T-helper 1 cell (primary cell): Measurements from ENCODE around the gene PRRG4.
"Not testable (repeated sequence)": the region's sequence is repeated elsewhere in the genome, so short reads cannot be mapped to it uniquely, and the experiment has no call there.

Experiments used
- DNase-seq, 5 donors: peaks; one replicate each; pipeline ENCODE4 v3.0.0-alpha.2; 2012 to 2020

PRRG4 gene

GRCh38 chr11:32887707-32888383 lies 58.1 kb downstream of the PRRG4 start:
- DNase-seq, result not testable (repeated sequence)

- DNase-seq, result not testable (repeated sequence)
Measured at GRCh38 chr11:32888384-32888710, 58.6 kb downstream of the PRRG4 start.

GRCh38 chr11:32888805-32889204 lies 59.1 kb downstream of the PRRG4 start:
- DNase-seq, result no peak

GRCh38 chr11:32890843-32891656 lies 61.3 kb downstream of the PRRG4 start:
- DNase-seq, result no peak

- DNase-seq, result no peak
Measured at GRCh38 chr11:32891657-32892354, 62.1 kb downstream of the PRRG4 start.

GRCh38 chr11:32892355-32893092 lies 62.8 kb downstream of the PRRG4 start, which contains the start of gene QSER1:
Gene QSER1 (plus strand): TSS chr11:32892811. CDS start chr11:32893126, 315 bp downstream.
- DNase-seq, result peak; percentile 40 to 68 (median 60)

GRCh38 chr11:32893093-32893342 lies 63.3 kb downstream of the PRRG4 start:
- DNase-seq, result peak in 1 of 5 donors; percentile 40

- DNase-seq, result peak; percentile 11 to 44 (median 38)
Measured at GRCh38 chr11:32893343-32894148, 63.8 kb downstream of the PRRG4 start.

GRCh38 chr11:32894149-32894827 lies 64.6 kb downstream of the PRRG4 start:
- peak in 1 of 5 donors; percentile 29 for DNase-seq

GRCh38 chr11:32894921-32895320 lies 65.2 kb downstream of the PRRG4 start:
- no peak for DNase-seq

GRCh38 chr11:32895471-32895870 lies 65.7 kb downstream of the PRRG4 start:
- DNase-seq, result no peak

- DNase-seq, result no peak
Measured at GRCh38 chr11:32897103-32897502, 67.4 kb downstream of the PRRG4 start.

- no peak for DNase-seq
Measured at GRCh38 chr11:32899438-32899837, 69.7 kb downstream of the PRRG4 start.

GRCh38 chr11:32902089-32902665 lies 72.5 kb downstream of the PRRG4 start:
- no peak for DNase-seq

GRCh38 chr11:32905028-32905667 lies 75.4 kb downstream of the PRRG4 start:
- DNase-seq, result no peak
